HK-2 (cell line): ENCODE measurements around the gene GNAT2.
"Not testable (repeated sequence)": the region's sequence is repeated elsewhere in the genome, so short reads cannot be mapped to it uniquely, and the experiment has no call there.

Source experiments
- DNase-seq: peaks from one replicate; pipeline ENCODE4 v3.0.0-alpha.2; 2018; ENCODE audit not compliant: unreplicated experiment

GNAT2 gene

GRCh38 chr1:109619576-109620400 is at the start of gene GNAT2, which contains the start of gene AMPD2:
Gene GNAT2, minus strand, starts transcription at chr1:109619616. Its CDS starts 6,746 bp downstream, at chr1:109612870.
Gene AMPD2, plus strand, starts transcription at chr1:109619837. Its CDS starts 1,339 bp downstream, at chr1:109621176.
- peak; percentile 88 for DNase-seq

GRCh38 chr1:109668123-109668775 is 48.8 kb upstream of the GNAT2 start:
- DNase-seq, result no peak

- DNase-seq, result no peak
These were observed 48.2 kb upstream of the GNAT2 start, which contains the start of gene GSTM2 for GRCh38 chr1:109667452-109668122. Gene GSTM2, plus strand, starts transcription at chr1:109668057. Its CDS starts 59 bp downstream, at chr1:109668116.

- DNase-seq, result no peak
These were observed 45.3 kb upstream of the GNAT2 start for GRCh38 chr1:109664671-109665070.

GRCh38 chr1:109661391-109661790 is 42.0 kb upstream of the GNAT2 start:
- DNase-seq, result no peak

- not testable (repeated sequence) for DNase-seq
These were observed 41.2 kb upstream of the GNAT2 start for GRCh38 chr1:109660691-109661026.

GRCh38 chr1:109659997-109660690 is 40.7 kb upstream of the GNAT2 start:
- DNase-seq, result no peak

GRCh38 chr1:109659145-109659544 is 39.7 kb upstream of the GNAT2 start:
- no peak for DNase-seq

GRCh38 chr1:109658533-109659042 is 39.2 kb upstream of the GNAT2 start:
- DNase-seq, result no peak

GRCh38 chr1:109657970-109658369 is 38.6 kb upstream of the GNAT2 start:
- DNase-seq, result no peak

GRCh38 chr1:109657395-109657794 is 38.0 kb upstream of the GNAT2 start:
- no peak for DNase-seq

GRCh38 chr1:109655615-109656519 is 36.5 kb upstream of the GNAT2 start, which contains the start of gene GSTM4:
Gene GSTM4, plus strand, starts transcription at chr1:109656099. Its CDS starts 291 bp downstream, at chr1:109656390.
- no peak for DNase-seq

- no peak for DNase-seq
These were observed 35.1 kb upstream of the GNAT2 start for GRCh38 chr1:109654519-109654918.

GRCh38 chr1:109653306-109653705 is 33.9 kb upstream of the GNAT2 start:
- DNase-seq, result no peak

GRCh38 chr1:109652402-109652801 is 33.0 kb upstream of the GNAT2 start:
- no peak for DNase-seq

- no peak for DNase-seq
These were observed 31.2 kb upstream of the GNAT2 start for GRCh38 chr1:109650609-109651008.

GRCh38 chr1:109649491-109649914 is 30.1 kb upstream of the GNAT2 start:
- no peak for DNase-seq

GRCh38 chr1:109644670-109645069 is 25.3 kb upstream of the GNAT2 start:
- DNase-seq, result no peak

GRCh38 chr1:109643385-109644230 is 24.2 kb upstream of the GNAT2 start:
- DNase-seq, result peak; percentile 80
